Measurements from ENCODE around the gene DNAI2. TPM values are rescaled to one million over a fixed set of nuclear protein-coding genes. Genes with fewer than 3 reads are reported as not detected.

The DNAI2 gene
- total RNA-seq, 1 donor from 2014 or later: not detected

DNA sequence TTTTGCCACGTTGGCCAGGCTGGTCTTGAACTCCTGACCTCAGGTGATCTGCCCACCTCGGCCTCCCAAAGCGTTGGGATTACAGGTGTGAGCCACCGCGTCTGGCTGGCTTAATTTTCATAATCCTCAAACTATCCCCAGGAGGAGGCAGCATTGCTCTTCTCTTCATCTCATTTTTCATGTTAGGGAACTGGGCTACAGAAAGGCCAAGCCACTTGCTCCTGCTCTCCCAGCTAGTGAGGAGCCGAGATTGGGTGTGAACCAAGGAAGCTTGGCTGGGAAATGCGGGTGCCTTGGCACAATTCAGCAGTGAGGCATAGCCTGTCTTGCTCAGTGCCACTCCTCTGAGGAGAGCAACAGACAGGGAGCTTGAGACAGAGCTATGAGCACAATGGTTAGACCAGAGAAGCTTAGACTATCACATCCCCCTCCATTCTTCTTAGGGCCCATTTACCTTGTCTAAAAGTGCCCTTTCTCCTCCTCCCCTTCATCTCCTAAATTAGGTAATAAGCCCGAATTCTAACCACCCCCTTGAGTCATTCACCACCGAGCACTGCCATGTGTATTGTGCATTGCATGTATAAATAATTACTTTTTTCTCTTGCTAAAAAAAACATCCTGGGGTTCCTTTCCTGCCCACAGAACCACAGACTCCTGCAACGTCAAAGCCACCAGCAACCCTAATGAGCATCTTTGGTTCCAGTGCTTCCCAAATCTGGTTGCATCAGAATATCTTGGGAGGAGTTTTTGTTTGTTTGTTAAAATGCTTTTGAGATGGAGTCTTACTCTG, 32.0 kb downstream of the DNAI2 start:
- no peaks in the 10 kb centered on the region for H3K79me2 ChIP-seq (ENCODE audit: insufficient read depth, low read length)
- H3K36me3 Mint-ChIP-seq (ENCODE audit: low read depth, unreplicated experiment): no peaks in the 10 kb centered on the region
- no peak overlapping the region for H3K27ac Mint-ChIP-seq (ENCODE audit: unreplicated experiment)
- H3K4me1 Mint-ChIP-seq (ENCODE audit: low read depth, unreplicated experiment): no peaks in the 10 kb centered on the region
- no peaks in the 10 kb centered on the region for H3K9me3 Mint-ChIP-seq (ENCODE audit: unreplicated experiment)
- H3K4me2 ChIP-seq (ENCODE audit: low read length): no peak overlapping the region
- H3K4me3 ChIP-seq (ENCODE audit: insufficient read depth, low read depth, low read length): no peak overlapping the region
- DNase-seq (ENCODE audit: low read depth) (peak; percentile 37), FAIRE-seq (no peak)
- H3K27ac ChIP-seq (ENCODE audit: low read depth, low read length): no peak overlapping the region
- no peak overlapping the region for H3K9ac ChIP-seq (ENCODE audit: low read length)
- H2AFZ ChIP-seq (ENCODE audit: low read depth, low read length): no peak overlapping the region
- no peak overlapping the region for H3K4me3 Mint-ChIP-seq (ENCODE audit: unreplicated experiment)
- H4K20me1 ChIP-seq (ENCODE audit: insufficient read depth, low read length): no peaks in the 10 kb centered on the region
- H3K27me3 ChIP-seq (ENCODE audit: insufficient read depth, low read length): peaks cover 3% of the 10 kb centered on the region
- H3K27me3 Mint-ChIP-seq (ENCODE audit: low read depth, unreplicated experiment): peaks cover 13% of the 10 kb centered on the region
- H3K9me3 ChIP-seq (ENCODE audit: insufficient read depth, low read depth, low read length): no peaks in the 10 kb centered on the region
- H3K36me3 ChIP-seq (ENCODE audit: insufficient read depth, low read length): no peaks in the 10 kb centered on the region
- TF ChIP-seq, protein P1, sequence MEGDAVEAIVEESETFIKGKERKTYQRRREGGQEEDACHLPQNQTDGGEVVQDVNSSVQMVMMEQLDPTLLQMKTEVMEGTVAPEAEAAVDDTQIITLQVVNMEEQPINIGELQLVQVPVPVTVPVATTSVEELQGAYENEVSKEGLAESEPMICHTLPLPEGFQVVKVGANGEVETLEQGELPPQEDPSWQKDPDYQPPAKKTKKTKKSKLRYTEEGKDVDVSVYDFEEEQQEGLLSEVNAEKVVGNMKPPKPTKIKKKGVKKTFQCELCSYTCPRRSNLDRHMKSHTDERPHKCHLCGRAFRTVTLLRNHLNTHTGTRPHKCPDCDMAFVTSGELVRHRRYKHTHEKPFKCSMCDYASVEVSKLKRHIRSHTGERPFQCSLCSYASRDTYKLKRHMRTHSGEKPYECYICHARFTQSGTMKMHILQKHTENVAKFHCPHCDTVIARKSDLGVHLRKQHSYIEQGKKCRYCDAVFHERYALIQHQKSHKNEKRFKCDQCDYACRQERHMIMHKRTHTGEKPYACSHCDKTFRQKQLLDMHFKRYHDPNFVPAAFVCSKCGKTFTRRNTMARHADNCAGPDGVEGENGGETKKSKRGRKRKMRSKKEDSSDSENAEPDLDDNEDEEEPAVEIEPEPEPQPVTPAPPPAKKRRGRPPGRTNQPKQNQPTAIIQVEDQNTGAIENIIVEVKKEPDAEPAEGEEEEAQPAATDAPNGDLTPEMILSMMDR (IDR thresholded peaks at IDR 0.05; ENCODE audit: insufficient read depth, low read depth, low read length): no peak
- TF ChIP-seq EZH2 (IDR thresholded peaks at IDR 0.05; ENCODE audit: insufficient read depth, low read length): no peak
- no peaks in the 10 kb centered on the region for H3K4me1 ChIP-seq (ENCODE audit: insufficient read depth, low read length)

DNA sequence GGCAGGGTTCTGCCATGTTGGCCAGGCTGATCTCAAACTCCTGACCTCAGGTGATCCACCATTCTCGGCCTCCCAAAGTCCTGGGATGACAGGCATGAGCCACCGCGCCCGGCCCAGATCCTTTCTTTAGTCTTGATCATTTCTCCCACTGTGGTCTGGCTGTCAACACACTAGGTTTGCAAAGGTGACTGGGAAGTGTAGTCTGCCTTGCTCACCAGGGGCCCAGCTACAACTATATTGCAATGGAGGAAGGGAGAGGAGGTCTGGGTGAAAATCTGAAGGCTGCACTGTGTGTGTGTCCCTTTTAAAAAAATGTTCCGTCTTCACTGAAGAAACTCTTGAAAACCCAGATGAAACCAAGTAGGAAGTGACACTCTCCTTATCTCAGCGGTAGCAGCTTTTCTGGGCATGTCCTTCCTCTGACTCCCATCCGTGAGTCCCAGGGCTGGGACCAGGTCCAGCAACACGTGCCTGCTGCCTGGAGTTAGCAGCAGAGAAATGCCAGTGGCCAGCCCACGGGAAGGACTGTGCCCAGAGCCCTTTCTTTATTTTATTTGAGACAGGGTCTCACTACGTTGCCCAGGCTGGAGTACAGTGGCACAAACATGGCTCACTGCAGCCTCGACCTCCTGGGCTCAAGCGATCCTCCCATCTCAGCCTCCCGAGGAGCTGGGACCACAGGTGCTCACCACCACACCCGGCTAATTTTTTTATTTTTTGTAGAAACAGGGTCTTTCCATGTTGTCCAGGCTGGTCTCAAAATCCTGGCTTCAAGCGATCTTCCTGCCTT, 34.1 kb downstream of the DNAI2 start:
- H3K9ac ChIP-seq (ENCODE audit: low read length): no peak overlapping the region
- no peak for TF ChIP-seq EZH2 (IDR thresholded peaks at IDR 0.05; ENCODE audit: insufficient read depth, low read length)
- TF ChIP-seq, protein P1 (IDR thresholded peaks at IDR 0.05; ENCODE audit: insufficient read depth, low read depth, low read length): no peak
- peaks cover 4% of the 10 kb centered on the region for H3K9me3 ChIP-seq (ENCODE audit: insufficient read depth, low read depth, low read length)
- H4K20me1 ChIP-seq (ENCODE audit: insufficient read depth, low read length): no peaks in the 10 kb centered on the region
- H2AFZ ChIP-seq (ENCODE audit: low read depth, low read length): no peak overlapping the region
- FAIRE-seq (no peak), DNase-seq (ENCODE audit: low read depth) (peak; percentile 15)
- H3K27ac ChIP-seq (ENCODE audit: low read depth, low read length): no peak overlapping the region
- H3K4me1 Mint-ChIP-seq (ENCODE audit: low read depth, unreplicated experiment): no peaks in the 10 kb centered on the region
- no peak overlapping the region for H3K4me3 ChIP-seq (ENCODE audit: insufficient read depth, low read depth, low read length)
- H3K36me3 Mint-ChIP-seq (ENCODE audit: low read depth, unreplicated experiment): peaks cover 2% of the 10 kb centered on the region
- H3K27me3 Mint-ChIP-seq (ENCODE audit: low read depth, unreplicated experiment): peaks cover 19% of the 10 kb centered on the region
- no peak overlapping the region for H3K4me3 Mint-ChIP-seq (ENCODE audit: unreplicated experiment)
- H3K4me2 ChIP-seq (ENCODE audit: low read length): no peak overlapping the region
- H3K27ac Mint-ChIP-seq (ENCODE audit: unreplicated experiment): no peak overlapping the region
- H3K27me3 ChIP-seq (ENCODE audit: insufficient read depth, low read length): peaks cover 3% of the 10 kb centered on the region
- H3K4me1 ChIP-seq (ENCODE audit: insufficient read depth, low read length): no peaks in the 10 kb centered on the region
- peaks cover 6% of the 10 kb centered on the region for H3K9me3 Mint-ChIP-seq (ENCODE audit: unreplicated experiment)
- H3K36me3 ChIP-seq (ENCODE audit: insufficient read depth, low read length): no peaks in the 10 kb centered on the region
- H3K79me2 ChIP-seq (ENCODE audit: insufficient read depth, low read length): no peaks in the 10 kb centered on the region

Data from astrocyte (in vitro differentiated cells and primary cell).